ENCODE results near the gene C2orf74. TPM values are rescaled to one million over a fixed set of nuclear protein-coding genes. Genes with fewer than 3 reads are reported as not detected.
A peak's percentile ranks its signal among the peaks of the same experiment; 100 is the strongest.
"Not testable (repeated sequence)": the region's sequence is repeated elsewhere in the genome, so short reads cannot be mapped to it uniquely, and the experiment has no call there.

The C2orf74 gene
- polyA plus RNA-seq (2013, experiment 1 of 2; ENCODE audit: insufficient read length) = 22.8 TPM
- 21.7 TPM for polyA plus RNA-seq (2013, experiment 2 of 2; ENCODE audit: insufficient read length)

GRCh38 chr2:61161888-61162287 is at the start of gene C2orf74:
Gene C2orf74, plus strand, starts transcription at chr2:61162188. Its CDS starts 327 bp downstream, at chr2:61162515.
- no peak for DNase-seq

- DNase-seq = no peak
Observed at GRCh38 chr2:61114147-61114546, 47.8 kb upstream of the C2orf74 start.

GRCh38 chr2:61116302-61116701 is 45.7 kb upstream of the C2orf74 start:
- no peak for DNase-seq

- DNase-seq = peak; percentile 24
Observed at GRCh38 chr2:61117534-61117933, 44.5 kb upstream of the C2orf74 start.

- no peak for DNase-seq
Observed at GRCh38 chr2:61125123-61125710, 36.8 kb upstream of the C2orf74 start.

GRCh38 chr2:61125798-61126197 is 36.2 kb upstream of the C2orf74 start:
- no peak for DNase-seq

- not testable (repeated sequence) for DNase-seq
Observed at GRCh38 chr2:61128122-61128521, 33.9 kb upstream of the C2orf74 start.

- peak; percentile 5 for DNase-seq
Observed at GRCh38 chr2:61134141-61134540, 27.8 kb upstream of the C2orf74 start.

- DNase-seq = peak; percentile 43
Observed at GRCh38 chr2:61135510-61135909, 26.5 kb upstream of the C2orf74 start.

GRCh38 chr2:61138859-61139258 is 23.1 kb upstream of the C2orf74 start:
- no peak for DNase-seq

- no peak for DNase-seq
Observed at GRCh38 chr2:61141151-61141550, 20.8 kb upstream of the C2orf74 start.

GRCh38 chr2:61144697-61145268 is 17.2 kb upstream of the C2orf74 start:
- DNase-seq = peak; percentile 98

GRCh38 chr2:61145990-61146389 is 16.0 kb upstream of the C2orf74 start:
- DNase-seq = no peak

- DNase-seq = not testable (repeated sequence)
Observed at GRCh38 chr2:61148091-61148490, 13.9 kb upstream of the C2orf74 start.

GRCh38 chr2:61149074-61149473 is 12.9 kb upstream of the C2orf74 start:
- DNase-seq = no peak

- peak; percentile 31 for DNase-seq
Observed at GRCh38 chr2:61151436-61151835, 10.6 kb upstream of the C2orf74 start.

GRCh38 chr2:61157371-61158003 is 4.5 kb upstream of the C2orf74 start:
- DNase-seq = no peak

GRCh38 chr2:61158356-61158955 is 3.5 kb upstream of the C2orf74 start:
- DNase-seq = no peak

- DNase-seq = no peak
Observed at GRCh38 chr2:61162721-61163120, 733 bp downstream of the C2orf74 start.

GRCh38 chr2:61165082-61165481 is 3.1 kb downstream of the C2orf74 start:
- DNase-seq = not testable (repeated sequence)

GRCh38 chr2:61165946-61166345 is 4.0 kb downstream of the C2orf74 start:
- peak; percentile 31 for DNase-seq

- DNase-seq = no peak
Observed at GRCh38 chr2:61167579-61167978, 5.6 kb downstream of the C2orf74 start.

GRCh38 chr2:61172671-61173070 is 10.7 kb downstream of the C2orf74 start:
- DNase-seq = no peak

- DNase-seq = no peak
Observed at GRCh38 chr2:61173116-61173515, 11.1 kb downstream of the C2orf74 start.

Measured in fibroblast of skin of abdomen (primary cell).